T-helper 2 cell treated with Interferon-gamma antibody and Interleukin-4, amounts not matched to agents 5 μg/mL and 100 μg/mL, for 36 hours (primary cell): Measurements from ENCODE around the gene GIGYF1.
"Not testable (repeated sequence)": the region's sequence is repeated elsewhere in the genome, so short reads cannot be mapped to it uniquely, and the experiment has no call there.

Source experiments
- DNase-seq: peaks from one replicate; pipeline ENCODE4 v3.0.0; 2021; ENCODE audit warnings: low spot score
- H3K27ac Mint-ChIP-seq: one replicate; pipeline ENCODE4 v1.8.0; 2021; ENCODE audit warnings: mild to moderate bottlenecking, mixed read lengths
- H3K27me3 Mint-ChIP-seq: one replicate; pipeline ENCODE4 v1.8.0; 2021; ENCODE audit warnings: low read depth, mixed read lengths
- H3K36me3 Mint-ChIP-seq: one replicate; pipeline ENCODE4 v1.8.0; 2021; ENCODE audit warnings: low read depth, mixed read lengths
- H3K4me1 Mint-ChIP-seq: one replicate; pipeline ENCODE4 v1.8.0; 2021; ENCODE audit warnings: low read depth, mixed read lengths
- H3K4me3 Mint-ChIP-seq: one replicate; pipeline ENCODE4 v1.8.0; 2022; ENCODE audit warnings: mild to moderate bottlenecking, moderate library complexity, mixed read lengths
- H3K9me3 Mint-ChIP-seq: one replicate; pipeline ENCODE4 v1.8.0; 2021; ENCODE audit warnings: mixed read lengths

The GIGYF1 gene

DNA sequence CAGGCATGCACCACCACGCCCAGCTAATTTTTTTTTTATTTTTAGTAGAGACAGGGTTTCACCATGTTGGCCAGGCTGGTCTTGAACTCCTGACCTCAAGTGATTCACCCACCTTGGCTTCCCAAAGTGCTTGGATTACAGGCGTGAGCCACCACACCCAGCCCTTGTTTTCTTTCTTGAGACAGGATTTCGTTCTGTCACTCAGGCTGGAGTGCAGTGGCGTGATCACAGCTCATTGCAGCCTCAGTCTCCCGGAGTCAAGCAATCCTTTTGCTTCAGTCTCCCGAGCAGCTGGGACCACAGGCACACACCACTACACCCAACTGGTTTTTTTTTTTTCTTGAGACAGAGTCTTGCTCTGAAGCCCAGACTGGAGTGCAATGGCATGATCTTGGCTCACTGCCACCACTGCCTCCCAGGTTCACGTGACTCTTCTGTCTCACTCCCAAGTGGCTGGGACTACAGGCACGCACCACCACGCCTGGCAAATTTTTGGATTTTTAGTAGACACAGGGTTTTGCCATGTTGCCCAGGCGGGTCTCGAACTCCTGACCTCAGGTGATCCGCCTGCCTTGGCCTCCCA lies 31.8 kb downstream of the GIGYF1 start:
- peaks cover 18% of the 10 kb centered on the region for H3K27me3 Mint-ChIP-seq
- not testable (repeated sequence) for H3K9me3 Mint-ChIP-seq, DNase-seq, H3K27ac Mint-ChIP-seq, H3K4me3 Mint-ChIP-seq, H3K4me1 Mint-ChIP-seq, H3K36me3 Mint-ChIP-seq

DNA sequence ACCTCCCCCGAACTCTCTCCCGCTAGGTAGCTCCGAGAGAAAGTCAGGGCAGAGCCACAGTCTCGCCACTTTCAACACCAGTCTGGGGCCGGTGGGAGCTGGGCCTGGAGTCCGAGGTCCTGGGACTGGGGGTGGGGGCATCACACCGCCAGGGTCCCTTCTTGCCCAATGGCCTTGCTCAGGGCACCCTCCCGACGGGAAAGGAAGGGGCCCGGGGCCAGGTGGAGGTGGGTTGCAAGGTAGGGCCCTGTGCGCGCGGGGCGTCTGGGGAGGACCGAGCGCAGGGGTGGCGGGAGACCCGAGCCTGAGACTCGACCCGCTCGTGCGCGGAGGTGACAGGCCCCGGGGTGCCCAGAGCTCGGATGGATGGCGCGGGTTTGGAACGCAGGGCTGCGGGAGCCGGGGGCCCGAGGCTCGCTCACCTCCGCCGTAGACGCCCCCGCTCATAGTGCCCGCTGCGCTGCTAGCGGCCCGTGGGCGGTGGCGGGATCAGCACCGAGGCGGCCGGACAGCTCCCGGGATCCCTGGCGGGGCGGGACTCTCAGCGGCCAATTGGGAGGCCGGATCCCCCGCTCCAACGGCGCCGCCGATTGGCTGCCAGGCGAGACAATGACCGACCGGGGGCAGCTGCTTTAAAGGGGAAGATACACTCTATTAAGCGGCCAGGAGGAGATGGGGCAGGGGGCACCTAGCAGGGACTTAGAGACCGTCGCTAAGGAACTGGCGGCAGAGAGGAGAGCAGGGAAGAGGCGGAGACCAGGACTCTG lies 38.0 kb downstream of the GIGYF1 start, which contains the start of gene ACTL6B:
ACTL6B (minus strand) TSS at position 541 of the 767 bp plus-strand sequence; CDS start at position 447, 94 bp downstream.
- peak; percentile 71 for DNase-seq
- no peaks in the 10 kb centered on the region for H3K36me3 Mint-ChIP-seq
- no peak within 1 kb of the TSS for H3K27ac Mint-ChIP-seq
- H3K4me3 Mint-ChIP-seq, result no peak within 1 kb of the TSS
- H3K27me3 Mint-ChIP-seq, result peaks cover 30% of the 10 kb centered on the region
- H3K9me3 Mint-ChIP-seq, result no peaks in the 10 kb centered on the region
- no peaks in the 10 kb centered on the region for H3K4me1 Mint-ChIP-seq

DNA sequence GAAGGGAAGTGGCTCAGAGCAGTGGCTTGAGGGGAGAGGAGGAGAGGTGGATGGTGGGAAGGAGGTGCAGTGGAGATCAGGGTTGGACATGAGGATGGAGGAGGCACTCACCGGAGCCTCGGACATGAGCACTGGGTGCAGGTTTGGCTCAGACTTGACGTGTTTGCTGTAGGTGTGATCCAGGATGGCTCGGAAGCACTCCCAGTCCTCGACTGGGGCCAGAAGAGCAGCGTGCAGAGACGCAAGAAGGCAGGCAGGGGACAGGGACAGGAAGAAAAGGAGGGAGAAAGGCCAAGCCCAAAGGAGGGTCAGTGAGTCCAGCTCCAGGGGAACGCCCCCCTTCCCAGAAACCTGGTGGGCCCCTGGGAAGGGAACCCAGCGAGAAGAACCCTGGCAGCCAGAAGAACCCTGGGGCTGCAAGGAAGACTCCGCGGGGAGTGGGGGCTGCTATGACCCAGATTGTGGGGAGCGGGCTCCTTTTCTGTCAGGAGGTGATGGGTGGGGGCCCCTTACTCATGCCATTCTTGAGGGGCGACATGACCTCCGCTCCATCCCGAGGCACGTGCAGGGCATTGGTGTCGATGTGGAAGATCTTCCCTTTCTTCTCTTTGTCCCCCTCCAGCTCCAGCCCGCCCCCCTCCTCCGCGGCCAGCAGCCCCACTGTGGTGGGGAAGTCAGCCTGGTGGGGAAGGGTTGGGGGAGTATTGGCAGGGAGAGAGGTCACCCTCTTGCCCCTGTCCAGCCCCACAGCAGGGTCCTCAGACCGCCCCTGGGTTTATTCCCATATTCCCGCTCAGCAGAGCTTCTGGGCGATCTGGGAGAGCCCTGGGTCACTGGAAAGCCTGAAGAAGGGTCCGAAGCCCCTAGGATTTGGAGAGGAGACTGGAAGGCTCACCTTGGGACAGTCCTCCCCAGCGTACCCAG lies 38.9 kb downstream of the GIGYF1 start:
- H3K36me3 Mint-ChIP-seq, result no peaks in the 10 kb centered on the region
- no peak overlapping the region for H3K27ac Mint-ChIP-seq
- H3K4me1 Mint-ChIP-seq, result no peaks in the 10 kb centered on the region
- H3K4me3 Mint-ChIP-seq, result no peak overlapping the region
- no peaks in the 10 kb centered on the region for H3K9me3 Mint-ChIP-seq
- no peak for DNase-seq
- peaks cover 28% of the 10 kb centered on the region for H3K27me3 Mint-ChIP-seq

DNA sequence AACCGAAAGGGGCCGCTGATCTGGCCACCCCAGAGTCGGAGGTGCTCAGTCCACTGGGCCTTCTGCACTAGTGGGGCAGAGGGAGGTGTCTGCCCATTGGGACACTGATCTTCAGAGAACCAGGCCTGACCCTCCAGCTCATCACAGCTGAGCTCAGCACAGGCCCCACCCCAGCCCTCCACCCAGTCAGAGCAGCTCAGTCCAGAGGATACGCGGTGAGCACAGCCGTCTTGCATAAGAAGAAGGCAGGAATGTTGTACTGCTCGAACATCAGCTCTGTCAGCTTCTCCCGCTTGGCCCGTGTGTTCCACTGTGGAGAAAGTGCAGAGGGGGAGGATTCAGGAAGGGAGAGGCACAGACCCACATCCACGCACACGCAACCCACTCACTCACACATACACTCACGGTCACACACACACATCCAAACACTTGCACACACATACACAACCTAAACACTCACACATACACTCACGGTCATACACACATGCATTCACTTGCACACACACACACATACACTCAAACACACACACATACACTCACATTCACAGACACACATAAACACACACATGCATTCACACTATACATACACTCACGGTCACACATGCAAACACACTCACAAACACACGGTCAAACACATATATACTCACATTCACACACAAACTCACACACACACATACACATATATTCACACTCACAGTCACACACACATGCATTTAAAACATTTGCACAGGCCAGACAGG lies 44.1 kb downstream of the GIGYF1 start:
- no peaks in the 10 kb centered on the region for H3K36me3 Mint-ChIP-seq

DNA sequence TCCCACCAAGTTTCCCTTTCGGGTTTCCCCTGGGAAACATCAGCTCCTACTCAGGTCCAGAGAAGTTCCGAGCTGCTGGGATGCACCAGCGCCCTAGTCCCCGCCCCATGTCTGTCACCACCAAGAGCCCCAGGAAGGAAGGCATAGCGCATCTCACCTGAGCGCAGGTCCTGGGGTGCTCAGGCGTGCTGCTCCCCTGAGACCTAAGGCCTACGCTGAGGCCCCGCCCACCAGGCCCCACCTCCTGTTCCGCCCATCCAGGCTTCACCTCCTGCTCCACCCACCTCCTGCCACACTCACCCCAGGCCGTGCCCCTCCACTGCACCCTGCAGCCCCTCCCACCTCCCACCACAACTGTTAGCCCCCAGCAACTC lies 51.5 kb downstream of the GIGYF1 start:
- H3K27ac Mint-ChIP-seq, result no peak overlapping the region
- H3K36me3 Mint-ChIP-seq, result no peaks in the 10 kb centered on the region
- no peaks in the 10 kb centered on the region for H3K9me3 Mint-ChIP-seq
- no peaks in the 10 kb centered on the region for H3K4me1 Mint-ChIP-seq
- peaks cover 8% of the 10 kb centered on the region for H3K27me3 Mint-ChIP-seq
- H3K4me3 Mint-ChIP-seq, result no peak overlapping the region
- DNase-seq, result no peak

More for the DNA sequence above, 44.1 kb downstream of the GIGYF1 start:
- no peak for DNase-seq
- Mint-ChIP-seq H3K9me3 (no peaks in the 10 kb centered on the region), H3K4me3 (no peak overlapping the region), H3K27ac (no peak overlapping the region), H3K27me3 (peaks cover 16% of the 10 kb centered on the region), H3K4me1 (no peaks in the 10 kb centered on the region)

DNA sequence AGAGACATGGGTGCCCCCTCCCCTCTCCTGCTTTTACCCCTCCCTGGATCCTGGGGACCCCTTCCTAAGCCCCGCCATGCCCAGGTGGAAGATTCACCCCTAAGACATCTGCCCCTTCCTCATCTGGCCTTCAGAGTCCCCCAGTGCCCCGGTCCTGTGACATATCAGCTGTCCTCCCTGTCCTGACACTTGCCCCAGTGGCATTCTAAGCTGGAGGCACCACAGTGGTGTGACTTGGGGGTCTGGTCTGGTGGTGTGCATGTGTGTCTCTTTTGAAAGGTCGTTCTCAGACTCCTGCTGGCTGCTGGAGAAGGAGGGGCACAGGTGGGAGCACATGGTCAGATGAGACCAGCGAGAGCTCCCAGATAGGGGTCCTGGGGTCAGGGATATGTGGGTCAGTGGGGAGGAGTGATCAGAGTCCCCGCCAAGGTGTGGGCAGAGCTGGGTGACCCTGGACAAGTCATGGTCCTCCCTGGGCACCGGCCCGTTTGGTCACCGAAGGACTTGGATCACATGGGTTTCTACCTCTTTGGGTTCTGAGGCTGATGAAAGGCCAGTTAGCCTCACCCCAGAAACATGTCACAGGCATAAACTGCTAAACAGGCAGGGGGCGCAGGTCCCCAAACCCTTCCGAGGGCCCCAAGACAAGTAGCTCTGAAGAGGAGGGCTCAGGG lies 52.1 kb downstream of the GIGYF1 start:
- no peak for DNase-seq
- Mint-ChIP-seq H3K4me3 (no peak overlapping the region), H3K27ac (no peak overlapping the region), H3K9me3 (no peaks in the 10 kb centered on the region), H3K4me1 (no peaks in the 10 kb centered on the region), H3K36me3 (no peaks in the 10 kb centered on the region), H3K27me3 (peaks cover 8% of the 10 kb centered on the region)

DNA sequence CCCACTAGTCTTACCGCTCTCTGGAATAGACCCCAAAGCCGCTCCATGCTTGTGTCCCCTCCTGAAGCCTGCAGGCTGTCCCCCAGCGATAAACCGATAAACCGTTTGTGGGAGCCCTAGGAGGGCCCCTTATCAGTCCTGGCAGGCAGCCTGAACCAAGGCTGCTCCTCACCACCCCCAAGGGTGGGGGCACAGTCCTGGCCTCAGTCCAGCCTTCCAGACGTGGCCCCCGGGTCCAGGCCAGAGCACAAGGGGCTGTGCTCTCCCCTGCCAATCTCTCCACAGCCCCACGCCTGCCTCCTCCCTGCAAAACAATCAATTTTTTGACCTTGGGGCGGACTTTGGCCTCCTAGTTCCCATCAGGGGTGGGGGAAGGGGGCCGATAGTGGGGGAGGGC lies 52.6 kb downstream of the GIGYF1 start, which contains the start of gene TFR2:
TFR2 (minus strand) TSS at position 90 of the 397 bp plus-strand sequence; CDS start at position 47, 43 bp downstream.
- Mint-ChIP-seq H3K27me3 (peaks cover 8% of the 10 kb centered on the region), H3K9me3 (no peaks in the 10 kb centered on the region), H3K27ac (no peak within 1 kb of the TSS), H3K4me3 (no peak within 1 kb of the TSS), H3K36me3 (no peaks in the 10 kb centered on the region), H3K4me1 (no peaks in the 10 kb centered on the region)
- no peak for DNase-seq

DNA sequence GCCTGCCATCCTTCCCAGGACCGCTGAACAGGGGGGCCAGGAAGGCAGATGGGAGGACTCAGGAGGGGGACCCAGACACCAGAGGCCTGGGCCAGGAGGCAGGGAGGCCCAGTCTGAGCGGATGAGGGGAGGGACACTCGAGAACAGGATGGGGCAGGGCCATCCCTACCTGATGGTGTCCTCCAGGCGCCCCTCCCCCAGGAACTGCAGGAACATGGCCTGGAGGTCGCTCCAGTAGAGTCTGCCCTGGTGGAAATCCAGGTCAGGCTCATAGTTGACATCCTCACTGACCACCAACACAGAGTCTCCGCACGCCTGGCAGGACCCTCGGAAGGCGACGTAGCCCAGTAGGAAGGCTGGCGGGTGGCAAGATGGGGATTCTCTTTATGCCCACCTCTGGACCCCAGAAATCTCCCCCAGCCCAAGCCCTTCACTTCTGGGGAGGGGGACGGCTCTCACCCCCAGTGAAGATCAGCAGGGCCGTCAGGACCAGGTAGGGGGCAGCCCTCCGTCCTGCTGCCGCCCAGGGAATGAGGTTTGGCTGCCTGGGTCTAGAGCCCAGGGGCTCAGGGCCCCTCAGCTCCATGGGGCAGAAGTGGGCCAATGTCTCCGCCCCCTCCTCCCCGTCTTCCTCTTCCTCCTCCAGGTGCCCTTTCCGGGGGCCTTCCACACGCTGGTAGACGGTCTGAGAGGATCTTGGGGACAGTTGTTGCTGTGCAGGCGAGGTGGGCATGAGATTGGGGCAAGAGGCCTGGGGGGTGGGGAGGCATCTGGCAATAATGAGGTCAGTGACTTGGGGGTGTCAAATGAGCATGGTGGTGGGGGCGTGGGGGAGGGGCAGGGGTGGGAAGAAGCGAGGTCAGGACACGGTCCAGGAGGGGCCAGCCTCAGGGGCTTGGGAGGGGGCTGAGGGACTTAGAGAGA lies 53.3 kb downstream of the GIGYF1 start:
- H3K4me3 Mint-ChIP-seq, result no peak overlapping the region
- peaks cover 5% of the 10 kb centered on the region for H3K27me3 Mint-ChIP-seq
- H3K36me3 Mint-ChIP-seq, result no peaks in the 10 kb centered on the region
- no peaks in the 10 kb centered on the region for H3K4me1 Mint-ChIP-seq
- H3K27ac Mint-ChIP-seq, result no peak overlapping the region
- DNase-seq, result no peak
- H3K9me3 Mint-ChIP-seq, result no peaks in the 10 kb centered on the region

DNA sequence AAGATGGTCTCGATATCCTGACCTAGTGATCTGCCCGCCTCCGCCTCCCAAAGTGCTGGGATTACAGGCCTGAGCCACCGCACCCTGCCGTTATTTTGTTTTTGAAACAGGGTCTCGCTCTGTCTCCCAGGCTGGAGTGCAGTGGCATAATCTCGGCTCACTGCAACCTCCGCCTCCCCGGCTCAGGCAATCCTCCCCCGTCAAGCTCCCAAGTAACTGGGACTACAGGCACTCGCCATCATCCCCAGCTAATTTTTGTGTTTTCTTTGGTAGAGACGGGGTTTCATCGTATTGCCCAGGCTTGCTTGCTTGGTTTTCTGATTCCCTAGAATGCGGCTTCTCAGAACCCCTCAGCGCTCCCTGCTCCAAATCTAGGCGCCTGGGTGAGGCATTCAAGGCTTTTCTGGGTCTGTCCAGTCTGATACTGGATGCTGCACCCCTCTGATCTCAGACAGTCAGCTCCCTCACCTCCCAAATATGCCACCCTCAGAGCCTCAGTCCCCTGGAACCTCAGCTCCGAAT lies 54.0 kb downstream of the GIGYF1 start:
- Mint-ChIP-seq H3K4me1 (no peaks in the 10 kb centered on the region), H3K36me3 (no peaks in the 10 kb centered on the region), H3K27me3 (peaks cover under 1% of the 10 kb centered on the region), H3K27ac (no peak overlapping the region), H3K4me3 (no peak overlapping the region), H3K9me3 (no peaks in the 10 kb centered on the region)
- DNase-seq, result no peak

DNA sequence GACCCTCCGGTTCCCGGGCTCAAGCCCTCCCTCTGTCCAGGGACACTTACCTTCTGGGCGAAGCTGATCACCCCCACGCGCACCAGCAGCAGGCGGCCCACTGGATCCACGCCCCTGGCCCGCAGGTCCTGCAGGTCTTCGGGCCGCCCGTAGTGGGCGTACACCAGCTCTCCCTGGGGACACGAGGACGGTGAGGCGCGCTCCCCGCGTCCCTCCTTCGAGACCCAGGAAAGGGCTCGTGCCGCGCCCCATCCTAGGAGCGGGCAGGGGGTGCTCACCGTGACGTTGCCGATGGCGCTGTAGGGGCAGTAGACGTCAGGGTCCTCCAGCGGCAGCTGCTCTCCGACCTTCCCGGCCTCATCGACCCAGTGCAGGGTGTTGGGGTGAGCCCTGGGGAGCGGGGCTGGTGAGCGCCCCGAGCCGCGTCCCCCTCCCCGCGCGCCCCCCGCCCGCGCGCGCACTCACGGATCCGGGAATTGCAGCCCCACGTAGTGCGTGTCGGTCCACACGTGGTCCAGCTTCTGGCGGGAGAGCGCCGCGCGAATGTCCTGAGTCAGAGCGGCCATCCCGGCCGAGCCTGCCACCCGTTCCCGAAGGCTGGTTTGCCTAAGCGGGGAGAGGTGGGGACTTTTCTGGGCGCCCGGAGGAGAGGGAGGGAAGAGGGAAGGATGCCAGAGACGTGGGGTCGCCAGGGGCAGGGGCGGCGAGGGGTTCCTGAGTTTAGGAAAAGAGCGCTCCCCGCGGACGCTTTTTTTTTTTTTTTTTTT lies 60.9 kb downstream of the GIGYF1 start:
- Mint-ChIP-seq H3K4me3 (peak overlapping the region; percentile 87), H3K27ac (peak overlapping the region; percentile 86), H3K4me1 (peaks cover 27% of the 10 kb centered on the region), H3K9me3 (no peaks in the 10 kb centered on the region), H3K36me3 (peaks cover 11% of the 10 kb centered on the region), H3K27me3 (peaks cover 3% of the 10 kb centered on the region)
- DNase-seq, result peak; percentile 63

DNA sequence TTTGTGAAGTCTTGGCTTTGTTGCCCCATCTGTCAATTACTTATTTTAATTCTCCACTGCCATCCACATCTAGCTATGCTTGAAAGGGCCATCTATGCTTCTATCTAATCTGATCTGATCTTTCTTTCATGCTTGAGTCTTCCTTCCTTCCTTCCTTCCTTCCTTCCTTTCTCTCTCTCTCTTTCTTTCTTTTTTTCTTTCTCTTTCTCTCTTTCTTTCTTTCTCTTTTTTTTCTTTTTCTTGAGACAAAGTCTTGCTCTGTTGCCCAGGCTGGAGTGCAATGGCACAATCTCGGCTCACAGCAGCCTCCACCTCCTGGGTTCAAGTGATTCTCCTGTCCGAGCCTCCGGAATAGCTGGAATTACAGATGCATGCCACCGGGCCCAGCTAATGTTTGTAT lies 64.0 kb downstream of the GIGYF1 start:
- peaks cover 3% of the 10 kb centered on the region for H3K27me3 Mint-ChIP-seq
- peak overlapping the region; percentile 17 for H3K4me3 Mint-ChIP-seq
- H3K9me3 Mint-ChIP-seq, result no peaks in the 10 kb centered on the region
- H3K4me1 Mint-ChIP-seq, result peaks cover 38% of the 10 kb centered on the region
- peak overlapping the region; percentile 56 for H3K27ac Mint-ChIP-seq
- H3K36me3 Mint-ChIP-seq, result peaks cover 15% of the 10 kb centered on the region
- DNase-seq, result no peak
